HG02840 (cell line): Measurements from ENCODE around the gene HSP90AB1.

ENCODE experiments used
- ATAC-seq: cut with Tn5 transposase; IDR thresholded peaks from one replicate; pipeline ENCODE4 v1.9.1; 2021; ENCODE audit warnings: mild to moderate bottlenecking, moderate library complexity, moderate number of reproducible peaks; ENCODE audit not compliant: unreplicated experiment, low FRiP score

HSP90AB1 gene

GRCh38 chr6:44302856-44303255 is 56.0 kb downstream of the HSP90AB1 start:
- no peak for ATAC-seq
